K562 (cell line): Measurements from ENCODE around the gene CSK. TPM values are rescaled to one million over a fixed set of nuclear protein-coding genes. Genes with fewer than 3 reads are reported as not detected.
A peak's percentile ranks its signal among the peaks of the same experiment; 100 is the strongest.

Experiments used
- ESRRB ChIP-seq: fragments of 250-450 bp; sonication (Bioruptor Pico); IDR thresholded peaks from 2 replicates; pipeline ENCODE4 v1.5.0; 2020; ENCODE audit warnings: mild to moderate bottlenecking, moderate library complexity, borderline replicate concordance
- HDAC3 ChIP-seq: fragments of 450-650 bp; IDR thresholded peaks from 2 replicates; pipeline ENCODE4 v1.6.1; 2018; ENCODE audit warnings: borderline replicate concordance, mild to moderate bottlenecking, moderate library complexity; ENCODE audit not compliant: partially characterized antibody
- HDAC6 ChIP-seq: IDR thresholded peaks from 2 replicates; pipeline ENCODE4 v1.6.1; 2012; ENCODE audit warnings: low read depth, mild to moderate bottlenecking, control low read depth, inconsistent platforms, low read length, moderate library complexity
- HNRNPL ChIP-seq: fragments of 200-400 bp; formaldehyde crosslinking; IDR thresholded peaks from 2 replicates; pipeline ENCODE4 v1.6.1; 2017; ENCODE audit warnings: low read depth, mild to moderate bottlenecking, low read length
- MYC ChIP-seq, 2 experiments: fragments of 250-450 bp in 1 of 2; sonication (Bioruptor Pico) in 1 of 2; IDR thresholded peaks; 2 replicates each; pipeline versions ENCODE4 v1.5.1 to v1.6.1; 2012 to 2021; ENCODE audit warnings: low read depth in 2 of 2, borderline replicate concordance in 1 of 2, improper control_type of control experiment in 1 of 2, low read length in 1 of 2, mild to moderate bottlenecking in 1 of 2, moderate library complexity in 1 of 2
- PRMT5 ChIP-seq: sonication (generic); formaldehyde crosslinking; IDR thresholded peaks from 2 replicates; pipeline ENCODE4 v1.5.0; 2020; ENCODE audit warnings: missing genetic modification reagents
- RBM14 ChIP-seq: fragments of 200-400 bp; formaldehyde crosslinking; IDR thresholded peaks from 2 replicates; pipeline ENCODE4 v1.6.1; 2018; ENCODE audit warnings: low read depth, mild to moderate bottlenecking, low read length, moderate library complexity, borderline replicate concordance; ENCODE audit not compliant: insufficient read depth
- REST ChIP-seq, 2 experiments: fragments of 450-650 bp; formaldehyde crosslinking in 1 of 2; IDR thresholded peaks; 2 replicates each; pipeline versions ENCODE4 v1.4.0 to v1.6.1; 2014 to 2020; ENCODE audit warnings: mild to moderate bottlenecking in 2 of 2, borderline replicate concordance in 1 of 2, low read depth in 1 of 2
- SIN3A ChIP-seq, 2 experiments: fragments of 150-350 bp in 1 of 2; IDR thresholded peaks; 2 replicates each; pipeline ENCODE4 v1.6.1; 2011 to 2016; ENCODE audit warnings: borderline replicate concordance in 2 of 2, low read depth in 2 of 2, low read length in 2 of 2, mild to moderate bottlenecking in 2 of 2, moderate library complexity in 2 of 2; ENCODE audit not compliant: control insufficient read depth in 1 of 2
- ZNF165 ChIP-seq: fragments of 250-450 bp; sonication (Bioruptor Pico); IDR thresholded peaks from 2 replicates; pipeline ENCODE4 v1.4.0; 2020; ENCODE audit warnings: borderline replicate concordance
- ZNF274 ChIP-seq: IDR thresholded peaks from 2 replicates; pipeline ENCODE4 v1.6.1; 2011; ENCODE audit warnings: low read depth, mild to moderate bottlenecking, low read length, moderate library complexity, borderline replicate concordance
- polyA plus RNA-seq, 8 experiments: library from polyadenylated mRNA; depleted of rRNA in 4 of 8; stranded (reverse) in 5 of 8; unstranded in 3 of 8; fragments of >200 nt; fragmentation: Nextera tagmentation in 2 of 8; fragmentation: Illumina TruSeq in 1 of 8; extraction: Ambion mirVana in 2 of 8; extraction: Trizol in 1 of 8; gene quantifications; 2 replicates each; pipeline versions ENCODE4 v1.2.1 to v1.2.3, GENCODE V29; 2011 to 2014; ENCODE audit warnings: inconsistent platforms in 1 of 8, missing spikeins in 1 of 8
- total RNA-seq, 7 experiments: library from RNA; depleted of rRNA in 6 of 7; stranded (reverse); fragments of >200 nt in 6 of 7; fragmentation: Illumina TruSeq in 2 of 7; extraction: Trizol in 2 of 7; gene quantifications; 2 replicates each; pipeline versions ENCODE4 v1.2.1 to v1.2.3, GENCODE V29; 2011 to 2021; ENCODE audit warnings: low replicate concordance in 1 of 7
- TF ChIP-seq, protein P1 (sequence below): sonication (generic); formaldehyde crosslinking; IDR thresholded peaks from 2 replicates; pipeline ENCODE4 v1.8.0; 2022; ENCODE audit warnings: mild to moderate bottlenecking, missing genetic modification reagents
- TF ChIP-seq, protein P2 (sequence below): fragments of 250-450 bp; sonication (Bioruptor Pico); IDR thresholded peaks from 2 replicates; pipeline ENCODE4 v1.8.0; 2022; ENCODE audit warnings: moderate library complexity, mild to moderate bottlenecking, inconsistent platforms
- TF ChIP-seq, protein P3 (sequence below), 2 experiments: fragments of 450-650 bp; conservative IDR thresholded peaks; 2 replicates each; pipeline ENCODE4 v1.6.1; 2017; ENCODE audit warnings: mild to moderate bottlenecking in 2 of 2, moderate library complexity in 2 of 2

Gene CSK
- total and polyA plus RNA-seq, 9 of the 15 experiments (the other 6 are each of a cell fraction or from before 2014, with no cell fraction given) = 1.5 to 112 (median 22.5) TPM

GRCh38 chr15:74826364-74826819 is 44.5 kb downstream of the CSK start, which contains the start of gene CPLX3 (continued):
- TF ChIP-seq REST (IDR thresholded peaks at IDR 0.05; ENCODE audit: borderline replicate concordance) = peak; percentile 98
- TF ChIP-seq REST (CRISPR knock-in tag; IDR thresholded peaks at IDR 0.05; ENCODE audit: low read depth) = peak; percentile 96
- TF ChIP-seq ZNF165 (CRISPR knock-in tag) = no peak
- peak; percentile 68; the same call in 1 of the 2 replicates for TF ChIP-seq PRMT5 (CRISPR knock-in tag)
- TF ChIP-seq, protein P1, sequence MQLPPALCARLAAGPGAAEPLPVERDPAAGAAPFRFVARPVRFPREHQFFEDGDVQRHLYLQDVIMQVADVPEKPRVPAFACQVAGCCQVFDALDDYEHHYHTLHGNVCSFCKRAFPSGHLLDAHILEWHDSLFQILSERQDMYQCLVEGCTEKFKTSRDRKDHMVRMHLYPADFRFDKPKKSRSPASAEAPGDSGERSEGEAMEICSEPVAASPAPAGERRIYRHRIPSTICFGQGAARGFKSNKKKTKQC = 0 out of 2 replicates have a peak, but pooled peaks have one; percentile 24
- no peak for TF ChIP-seq RBM14
- TF ChIP-seq MYC (IDR thresholded peaks at IDR 0.05; ENCODE audit: low read depth, low read length) = no peak
- TF ChIP-seq MYC (CRISPR knock-in tag; IDR thresholded peaks at IDR 0.05; ENCODE audit: borderline replicate concordance, low read depth) = no peak
- TF ChIP-seq, protein P2, sequence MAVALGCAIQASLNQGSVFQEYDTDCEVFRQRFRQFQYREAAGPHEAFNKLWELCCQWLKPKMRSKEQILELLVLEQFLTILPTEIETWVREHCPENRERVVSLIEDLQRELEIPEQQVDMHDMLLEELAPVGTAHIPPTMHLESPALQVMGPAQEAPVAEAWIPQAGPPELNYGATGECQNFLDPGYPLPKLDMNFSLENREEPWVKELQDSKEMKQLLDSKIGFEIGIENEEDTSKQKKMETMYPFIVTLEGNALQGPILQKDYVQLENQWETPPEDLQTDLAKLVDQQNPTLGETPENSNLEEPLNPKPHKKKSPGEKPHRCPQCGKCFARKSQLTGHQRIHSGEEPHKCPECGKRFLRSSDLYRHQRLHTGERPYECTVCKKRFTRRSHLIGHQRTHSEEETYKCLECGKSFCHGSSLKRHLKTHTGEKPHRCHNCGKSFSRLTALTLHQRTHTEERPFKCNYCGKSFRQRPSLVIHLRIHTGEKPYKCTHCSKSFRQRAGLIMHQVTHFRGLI (CRISPR knock-in tag) = no peak
- peak; percentile 90 for TF ChIP-seq HNRNPL
- TF ChIP-seq ZNF274 = no peak
- peak in 1 of 2 experiments; percentile 78; a peak in 1 of 4 replicates for TF ChIP-seq SIN3A (IDR thresholded peaks at IDR 0.05; ENCODE audit: borderline replicate concordance in 2 of 2, control insufficient read depth in 1 of 2, low read depth in 2 of 2, low read length in 2 of 2)
- TF ChIP-seq ESRRB (CRISPR knock-in tag) = no peak
- TF ChIP-seq HDAC3 = no peak
- TF ChIP-seq HDAC6 = no peak
- TF ChIP-seq, protein P3, sequence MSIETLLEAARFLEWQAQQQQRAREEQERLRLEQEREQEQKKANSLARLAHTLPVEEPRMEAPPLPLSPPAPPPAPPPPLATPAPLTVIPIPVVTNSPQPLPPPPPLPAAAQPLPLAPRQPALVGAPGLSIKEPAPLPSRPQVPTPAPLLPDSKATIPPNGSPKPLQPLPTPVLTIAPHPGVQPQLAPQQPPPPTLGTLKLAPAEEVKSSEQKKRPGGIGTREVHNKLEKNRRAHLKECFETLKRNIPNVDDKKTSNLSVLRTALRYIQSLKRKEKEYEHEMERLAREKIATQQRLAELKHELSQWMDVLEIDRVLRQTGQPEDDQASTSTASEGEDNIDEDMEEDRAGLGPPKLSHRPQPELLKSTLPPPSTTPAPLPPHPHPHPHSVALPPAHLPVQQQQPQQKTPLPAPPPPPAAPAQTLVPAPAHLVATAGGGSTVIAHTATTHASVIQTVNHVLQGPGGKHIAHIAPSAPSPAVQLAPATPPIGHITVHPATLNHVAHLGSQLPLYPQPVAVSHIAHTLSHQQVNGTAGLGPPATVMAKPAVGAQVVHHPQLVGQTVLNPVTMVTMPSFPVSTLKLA (conservative IDR thresholded peaks at IDR 0.05) = 0 out of 4 replicates have a peak, but pooled peaks of 1 of the 2 experiments have one; percentile 22
